Neural cell (in vitro differentiated cells): ENCODE results near the gene TDRD6. TPM values are rescaled to one million over a fixed set of nuclear protein-coding genes. Genes with fewer than 3 reads are reported as not detected.

Source experiments
- H2AFZ ChIP-seq: fragments of 200-600, 300-800 bp; sonication (generic), shearing (Covaris generic); 2 replicates; pipeline ENCODE4 v1.6.0; 2014; ENCODE audit warnings: low read depth, mild to moderate bottlenecking, antibody characterized with exemption, low read length, moderate library complexity
- H3F3A ChIP-seq: fragments of 200-600 bp; shearing (Covaris generic); 2 replicates; pipeline ENCODE4 v1.6.1; 2016; ENCODE audit warnings: mild to moderate bottlenecking, moderate library complexity, mixed read lengths, antibody characterized with exemption, low read length; ENCODE audit not compliant: insufficient read depth, poor library complexity, severe bottlenecking
- H3K27ac ChIP-seq: fragments of 200-600, 300-800 bp; sonication (generic), shearing (Covaris generic); 2 replicates; pipeline ENCODE4 v1.5.1; 2014; ENCODE audit warnings: mild to moderate bottlenecking, low read length, moderate library complexity
- H3K27me3 ChIP-seq: fragments of 300-800, 200-600 bp; sonication (generic), shearing (Covaris generic); 2 replicates; pipeline ENCODE4 v1.6.0; 2014; ENCODE audit warnings: mild to moderate bottlenecking, low read depth, low read length, moderate library complexity; ENCODE audit not compliant: insufficient read depth
- H3K36me3 ChIP-seq: fragments of 300-800, 200-600 bp; sonication (generic), shearing (Covaris generic); 2 replicates; pipeline ENCODE4 v1.5.1; 2014; ENCODE audit warnings: mild to moderate bottlenecking, antibody characterized with exemption, low read length, moderate library complexity; ENCODE audit not compliant: insufficient read depth
- H3K4me2 ChIP-seq: fragments of 300-800, 200-600 bp; sonication (generic), shearing (Covaris generic); 2 replicates; pipeline ENCODE4 v1.6.0; 2014; ENCODE audit warnings: mild to moderate bottlenecking, low read length
- H3K4me3 ChIP-seq: fragments of 300-800, 200-600 bp; sonication (generic), shearing (Covaris generic); 2 replicates; pipeline ENCODE4 v1.5.1; 2014; ENCODE audit warnings: mild to moderate bottlenecking, low read length, moderate library complexity
- H3K79me2 ChIP-seq: fragments of 200-600 bp; shearing (Covaris generic); replicated peaks from 2 replicates; pipeline ENCODE4 v1.6.0; 2014; ENCODE audit warnings: mild to moderate bottlenecking, low read length, moderate library complexity; ENCODE audit not compliant: insufficient read depth
- H3K9ac ChIP-seq: fragments of 300-800, 200-600 bp; sonication (generic), shearing (Covaris generic); 2 replicates; pipeline ENCODE4 v1.6.1; 2016; ENCODE audit warnings: mild to moderate bottlenecking, low read length, mixed read lengths
- H3K9me2 ChIP-seq: fragments of 200-600 bp; shearing (Covaris generic); 2 replicates; pipeline ENCODE4 v1.6.1; 2016; ENCODE audit warnings: mild to moderate bottlenecking, low read length, mixed read lengths; ENCODE audit not compliant: insufficient read depth
- H3K9me3 ChIP-seq: fragments of 200-600, 300-800 bp; sonication (generic), shearing (Covaris generic); 2 replicates; pipeline ENCODE4 v1.6.1; 2016; ENCODE audit warnings: mild to moderate bottlenecking, mixed run types, low read length, moderate library complexity, mixed read lengths
- H4K20me1 ChIP-seq: fragments of 200-600 bp; shearing (Covaris generic); 2 replicates; pipeline ENCODE4 v1.6.1; 2016; ENCODE audit warnings: mild to moderate bottlenecking, mixed run types; ENCODE audit not compliant: insufficient read depth
- EP300 ChIP-seq: fragments of 450-650 bp; conservative IDR thresholded peaks from 2 replicates; pipeline ENCODE4 v1.6.1; 2014; ENCODE audit warnings: antibody characterized with exemption, mild to moderate bottlenecking, moderate library complexity; ENCODE audit not compliant: poor library complexity, severe bottlenecking
- EZH2 ChIP-seq: fragments of 200-600, 300-800 bp; shearing (Covaris generic), sonication (generic); IDR thresholded peaks from 2 replicates; pipeline ENCODE4 v1.6.1; 2014; ENCODE audit warnings: antibody characterized with exemption, low read length, borderline replicate concordance, mild to moderate bottlenecking; ENCODE audit not compliant: insufficient read depth, poor library complexity, severe bottlenecking
- MXI1 ChIP-seq: fragments of 450-650 bp; conservative IDR thresholded peaks from 2 replicates; pipeline ENCODE4 v1.6.1; 2014; ENCODE audit warnings: antibody characterized with exemption, mild to moderate bottlenecking; ENCODE audit not compliant: poor library complexity, severe bottlenecking
- POLR2AphosphoS5 ChIP-seq: IDR thresholded peaks from 2 replicates; pipeline ENCODE4 v1.6.1; 2012
- RAD21 ChIP-seq: fragments of 450-650 bp; conservative IDR thresholded peaks from 2 replicates; pipeline ENCODE4 v1.6.1; 2014; ENCODE audit warnings: antibody characterized with exemption, mild to moderate bottlenecking, moderate library complexity
- SMC3 ChIP-seq: fragments of 450-650 bp; conservative IDR thresholded peaks from 2 replicates; pipeline ENCODE4 v1.6.1; 2014; ENCODE audit warnings: antibody characterized with exemption, mild to moderate bottlenecking, moderate library complexity; ENCODE audit not compliant: poor library complexity
- TAF1 ChIP-seq: IDR thresholded peaks from 2 replicates; pipeline ENCODE4 v1.6.1; 2012; ENCODE audit warnings: low read depth
- polyA plus RNA-seq: library from polyadenylated mRNA; depleted of rRNA; stranded (reverse); fragments of >200 nt; gene quantifications from 2 replicates; pipeline ENCODE4 v1.2.3, GENCODE V29; 2014
- TF ChIP-seq, protein P1 (sequence below): fragments of 450-650 bp; IDR thresholded peaks from 2 replicates; pipeline ENCODE4 v1.5.1; 2014; ENCODE audit warnings: antibody characterized with exemption, mild to moderate bottlenecking, moderate library complexity; ENCODE audit not compliant: poor library complexity, severe bottlenecking
- TF ChIP-seq, protein P2 (sequence below): IDR thresholded peaks from 2 replicates; pipeline ENCODE4 v1.6.1; 2012; ENCODE audit warnings: borderline replicate concordance

Gene TDRD6
- polyA plus RNA-seq, 1 donor from 2014 or later: 0.92 TPM

DNA sequence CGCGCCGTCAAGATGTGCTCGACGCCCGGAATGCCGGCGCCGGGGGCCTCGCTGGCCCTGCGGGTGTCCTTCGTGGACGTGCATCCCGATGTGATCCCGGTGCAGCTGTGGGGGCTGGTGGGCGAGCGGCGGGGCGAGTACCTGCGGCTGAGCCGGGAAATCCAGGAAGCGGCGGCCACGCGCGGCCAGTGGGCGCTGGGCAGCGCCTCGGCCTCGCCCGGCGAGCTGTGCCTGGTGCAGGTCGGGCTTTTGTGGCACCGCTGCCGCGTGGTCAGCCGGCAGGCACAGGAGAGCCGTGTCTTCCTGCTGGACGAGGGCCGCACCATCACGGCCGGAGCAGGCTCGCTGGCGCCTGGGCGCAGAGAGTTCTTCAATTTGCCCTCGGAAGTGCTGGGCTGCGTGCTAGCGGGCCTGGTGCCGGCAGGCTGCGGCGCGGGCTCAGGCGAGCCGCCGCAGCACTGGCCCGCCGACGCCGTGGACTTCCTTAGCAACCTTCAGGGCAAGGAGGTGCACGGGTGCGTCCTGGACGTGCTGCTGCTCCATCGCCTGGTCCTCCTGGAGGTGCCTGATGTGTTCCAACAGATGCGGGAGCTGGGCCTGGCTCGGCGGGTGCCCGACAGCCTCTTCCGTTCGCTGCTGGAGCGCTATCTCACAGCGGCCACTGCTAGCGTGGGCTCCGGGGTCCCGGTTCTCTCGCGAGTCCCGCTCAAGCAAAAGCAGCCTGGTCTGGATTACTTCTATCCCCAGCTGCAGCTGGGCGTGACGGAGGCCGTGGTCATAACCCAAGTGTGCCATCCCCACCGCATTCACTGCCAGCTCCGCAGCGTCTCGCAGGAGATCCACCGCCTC lies 656 bp downstream of the TDRD6 start:
- Histone ChIP-seq H3K27ac (no peak overlapping the region), H3K27me3 (no peaks in the 10 kb centered on the region), H3K4me2 (no peak overlapping the region), H3K9me2 (no peaks in the 10 kb centered on the region), H3F3A (no peaks in the 10 kb centered on the region), H2AFZ (no peak overlapping the region), H3K79me2 (no peaks in the 10 kb centered on the region), H3K9ac (no peak overlapping the region), H3K4me3 (no peak overlapping the region), H3K9me3 (no peaks in the 10 kb centered on the region), H3K36me3 (no peaks in the 10 kb centered on the region), H4K20me1 (no peaks in the 10 kb centered on the region)
- TF ChIP-seq, protein P1, sequence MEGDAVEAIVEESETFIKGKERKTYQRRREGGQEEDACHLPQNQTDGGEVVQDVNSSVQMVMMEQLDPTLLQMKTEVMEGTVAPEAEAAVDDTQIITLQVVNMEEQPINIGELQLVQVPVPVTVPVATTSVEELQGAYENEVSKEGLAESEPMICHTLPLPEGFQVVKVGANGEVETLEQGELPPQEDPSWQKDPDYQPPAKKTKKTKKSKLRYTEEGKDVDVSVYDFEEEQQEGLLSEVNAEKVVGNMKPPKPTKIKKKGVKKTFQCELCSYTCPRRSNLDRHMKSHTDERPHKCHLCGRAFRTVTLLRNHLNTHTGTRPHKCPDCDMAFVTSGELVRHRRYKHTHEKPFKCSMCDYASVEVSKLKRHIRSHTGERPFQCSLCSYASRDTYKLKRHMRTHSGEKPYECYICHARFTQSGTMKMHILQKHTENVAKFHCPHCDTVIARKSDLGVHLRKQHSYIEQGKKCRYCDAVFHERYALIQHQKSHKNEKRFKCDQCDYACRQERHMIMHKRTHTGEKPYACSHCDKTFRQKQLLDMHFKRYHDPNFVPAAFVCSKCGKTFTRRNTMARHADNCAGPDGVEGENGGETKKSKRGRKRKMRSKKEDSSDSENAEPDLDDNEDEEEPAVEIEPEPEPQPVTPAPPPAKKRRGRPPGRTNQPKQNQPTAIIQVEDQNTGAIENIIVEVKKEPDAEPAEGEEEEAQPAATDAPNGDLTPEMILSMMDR: no peak
- TF ChIP-seq EZH2 (no peak), RAD21 (no peak), TAF1 (no peak), POLR2AphosphoS5 (no peak), EP300 (no peak), SMC3 (no peak)
- TF ChIP-seq, protein P2, sequence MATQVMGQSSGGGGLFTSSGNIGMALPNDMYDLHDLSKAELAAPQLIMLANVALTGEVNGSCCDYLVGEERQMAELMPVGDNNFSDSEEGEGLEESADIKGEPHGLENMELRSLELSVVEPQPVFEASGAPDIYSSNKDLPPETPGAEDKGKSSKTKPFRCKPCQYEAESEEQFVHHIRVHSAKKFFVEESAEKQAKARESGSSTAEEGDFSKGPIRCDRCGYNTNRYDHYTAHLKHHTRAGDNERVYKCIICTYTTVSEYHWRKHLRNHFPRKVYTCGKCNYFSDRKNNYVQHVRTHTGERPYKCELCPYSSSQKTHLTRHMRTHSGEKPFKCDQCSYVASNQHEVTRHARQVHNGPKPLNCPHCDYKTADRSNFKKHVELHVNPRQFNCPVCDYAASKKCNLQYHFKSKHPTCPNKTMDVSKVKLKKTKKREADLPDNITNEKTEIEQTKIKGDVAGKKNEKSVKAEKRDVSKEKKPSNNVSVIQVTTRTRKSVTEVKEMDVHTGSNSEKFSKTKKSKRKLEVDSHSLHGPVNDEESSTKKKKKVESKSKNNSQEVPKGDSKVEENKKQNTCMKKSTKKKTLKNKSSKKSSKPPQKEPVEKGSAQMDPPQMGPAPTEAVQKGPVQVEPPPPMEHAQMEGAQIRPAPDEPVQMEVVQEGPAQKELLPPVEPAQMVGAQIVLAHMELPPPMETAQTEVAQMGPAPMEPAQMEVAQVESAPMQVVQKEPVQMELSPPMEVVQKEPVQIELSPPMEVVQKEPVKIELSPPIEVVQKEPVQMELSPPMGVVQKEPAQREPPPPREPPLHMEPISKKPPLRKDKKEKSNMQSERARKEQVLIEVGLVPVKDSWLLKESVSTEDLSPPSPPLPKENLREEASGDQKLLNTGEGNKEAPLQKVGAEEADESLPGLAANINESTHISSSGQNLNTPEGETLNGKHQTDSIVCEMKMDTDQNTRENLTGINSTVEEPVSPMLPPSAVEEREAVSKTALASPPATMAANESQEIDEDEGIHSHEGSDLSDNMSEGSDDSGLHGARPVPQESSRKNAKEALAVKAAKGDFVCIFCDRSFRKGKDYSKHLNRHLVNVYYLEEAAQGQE: no peak

DNA sequence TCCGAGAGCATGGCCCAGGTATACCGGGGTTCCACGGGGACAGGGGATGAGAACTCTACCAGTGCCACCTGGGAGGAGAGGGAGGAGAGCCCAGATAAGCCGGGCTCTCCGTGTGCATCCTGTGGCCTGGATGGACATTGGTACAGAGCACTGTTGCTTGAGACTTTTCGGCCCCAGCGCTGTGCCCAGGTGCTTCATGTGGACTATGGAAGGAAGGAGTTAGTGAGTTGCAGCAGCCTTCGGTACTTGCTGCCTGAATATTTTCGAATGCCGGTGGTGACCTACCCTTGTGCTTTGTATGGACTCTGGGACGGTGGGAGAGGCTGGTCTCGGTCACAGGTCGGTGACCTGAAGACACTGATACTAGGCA lies 1.3 kb downstream of the TDRD6 start:
- Histone ChIP-seq H3K79me2 (no peaks in the 10 kb centered on the region), H3F3A (no peaks in the 10 kb centered on the region), H2AFZ (no peak overlapping the region), H3K9ac (no peak overlapping the region), H3K36me3 (no peaks in the 10 kb centered on the region), H3K4me3 (no peak overlapping the region), H3K27ac (no peak overlapping the region), H3K9me2 (no peaks in the 10 kb centered on the region), H3K27me3 (no peaks in the 10 kb centered on the region), H3K4me2 (no peak overlapping the region), H4K20me1 (no peaks in the 10 kb centered on the region), H3K9me3 (no peaks in the 10 kb centered on the region)
- TF ChIP-seq MXI1 (no peak), TAF1 (no peak), POLR2AphosphoS5 (no peak), EZH2 (no peak), SMC3 (no peak), EP300 (no peak), RAD21 (no peak)
- TF ChIP-seq, protein P2: no peak
- TF ChIP-seq, protein P1: no peak
